Vagina (tissue), 2 donors: Measurements from ENCODE around the gene PIMREG. TPM values are rescaled to one million over a fixed set of nuclear protein-coding genes. Genes with fewer than 3 reads are reported as not detected.

Experiments
- DNase-seq, 2 donors: peaks; one replicate each; pipeline ENCODE4 v3.0.0-alpha.2; 2017; ENCODE audit errors: extremely low spot score in 2 of 2
- H3K27ac ChIP-seq: fragments of 200-600 bp; sonication (generic); one replicate; pipeline ENCODE4 v1.5.1; 2019
- H3K27me3 ChIP-seq: fragments of 200-600 bp; sonication (generic); one replicate; pipeline ENCODE4 v1.5.1; 2019
- H3K36me3 ChIP-seq, 2 donors: fragments of 200-600 bp; sonication (generic); one replicate each; pipeline ENCODE4 v1.5.1; 2017 to 2019
- H3K4me1 ChIP-seq: fragments of 200-600 bp; sonication (generic); one replicate; pipeline ENCODE4 v1.5.1; 2019
- H3K4me3 ChIP-seq, 2 donors: fragments of 200-600 bp; sonication (generic); 1 replicate in 1 of 2; 2 replicates in 1 of 2; pipeline ENCODE4 v1.5.1; 2016 to 2019
- H3K9me3 ChIP-seq: fragments of 200-600 bp; sonication (generic); one replicate; pipeline ENCODE4 v1.5.1; 2019
- CTCF ChIP-seq, 3 experiments: fragments of 450-650 bp in 2 of 3; fragments of 200-600 bp in 1 of 3; sonication (generic) in 1 of 3; IDR thresholded peaks; one replicate each; pipeline ENCODE4 v1.5.1; 2017 to 2019; ENCODE audit warnings: antibody characterized with exemption in 3 of 3, mild to moderate bottlenecking in 2 of 3, moderate library complexity in 2 of 3
- POLR2A ChIP-seq, 2 donors: fragments of 450-650 bp; IDR thresholded peaks; one replicate each; pipeline ENCODE4 v1.6.1; 2017; ENCODE audit warnings: antibody characterized with exemption in 2 of 2, mild to moderate bottlenecking in 2 of 2, moderate library complexity in 2 of 2
- POLR2AphosphoS5 ChIP-seq, 2 donors: sonication (generic); formaldehyde crosslinking; IDR thresholded peaks; one replicate each; pipeline ENCODE4 v1.9.0; 2017; ENCODE audit warnings: antibody characterized with exemption in 2 of 2, mild to moderate bottlenecking in 2 of 2, low read depth in 1 of 2; ENCODE audit not compliant: insufficient read depth in 1 of 2
- intact Hi-C: fragments of 100-400 bp; cut with DNase I; formaldehyde crosslinking; loops from one replicate; pipeline ENCODE4 v1.15.1; 2023
- total RNA-seq: library from RNA; depleted of rRNA; stranded (reverse); fragments of >200 nt; gene quantifications from one replicate; pipeline ENCODE4 v1.2.3, GENCODE V29; 2016

Gene PIMREG
- total RNA-seq, 1 donor from 2014 or later: 0.74 TPM

DNA sequence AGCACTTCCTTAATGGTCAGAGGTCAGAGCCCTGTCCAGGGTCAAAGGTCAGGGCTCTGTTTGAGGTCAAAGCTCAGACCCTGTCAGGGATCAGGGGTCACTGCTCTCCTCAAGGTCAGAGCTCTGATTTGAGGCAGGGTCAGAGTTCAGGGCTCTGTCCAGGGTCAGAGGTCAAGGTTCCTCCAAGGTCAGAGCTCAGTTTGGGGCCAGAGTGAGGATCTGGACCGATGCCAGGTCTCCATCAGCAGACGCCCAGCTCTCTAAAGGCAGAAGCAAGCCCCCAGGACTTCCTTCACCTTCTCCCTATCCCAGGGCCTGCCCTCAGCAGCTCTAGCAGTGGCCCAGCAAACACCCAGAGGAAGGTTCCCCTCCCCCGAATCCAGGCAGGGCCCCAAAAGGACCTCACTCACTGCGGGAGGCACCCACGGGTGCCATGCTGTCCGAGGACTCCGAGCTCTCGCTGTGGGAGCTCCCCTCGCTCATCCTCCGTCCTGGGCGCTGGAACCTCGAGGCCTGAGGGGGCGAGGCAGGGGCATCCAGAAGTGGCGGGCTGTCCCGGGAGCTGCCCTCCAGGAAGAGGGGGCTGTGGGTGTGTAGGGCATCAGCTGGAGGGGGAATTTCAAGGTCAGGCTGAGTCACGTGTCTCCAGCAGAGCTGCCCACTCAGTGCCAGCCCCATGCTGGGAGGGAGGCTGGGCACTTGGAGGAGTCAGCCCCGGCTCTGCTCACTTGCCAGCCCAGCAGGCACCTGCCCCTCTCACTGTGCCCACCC lies 26.7 kb downstream of the PIMREG start:
- Histone ChIP-seq H3K27ac (no peak overlapping the region), H3K36me3 (no peaks in the 10 kb centered on the region), H3K4me3 (no peak overlapping the region), H3K9me3 (no peaks in the 10 kb centered on the region), H3K27me3 (no peaks in the 10 kb centered on the region), H3K4me1 (peaks cover 23% of the 10 kb centered on the region)
- intact Hi-C loops: no loop called here
- DNase-seq: no peak
- no peak for TF ChIP-seq POLR2A (IDR thresholded peaks at IDR 0.05)
- no peak for TF ChIP-seq CTCF (IDR thresholded peaks at IDR 0.05)
- TF ChIP-seq POLR2AphosphoS5 (IDR thresholded peaks at IDR 0.05; ENCODE audit: insufficient read depth in 1 of 2, low read depth in 1 of 2): no peak

- intact Hi-C loops: no loop called here
- Histone ChIP-seq H3K36me3 (no peaks in the 10 kb centered on the region), H3K27ac (no peak overlapping the region)
Measured at GRCh38 chr17:6471531-6472465, 27.5 kb downstream of the PIMREG start.

DNA sequence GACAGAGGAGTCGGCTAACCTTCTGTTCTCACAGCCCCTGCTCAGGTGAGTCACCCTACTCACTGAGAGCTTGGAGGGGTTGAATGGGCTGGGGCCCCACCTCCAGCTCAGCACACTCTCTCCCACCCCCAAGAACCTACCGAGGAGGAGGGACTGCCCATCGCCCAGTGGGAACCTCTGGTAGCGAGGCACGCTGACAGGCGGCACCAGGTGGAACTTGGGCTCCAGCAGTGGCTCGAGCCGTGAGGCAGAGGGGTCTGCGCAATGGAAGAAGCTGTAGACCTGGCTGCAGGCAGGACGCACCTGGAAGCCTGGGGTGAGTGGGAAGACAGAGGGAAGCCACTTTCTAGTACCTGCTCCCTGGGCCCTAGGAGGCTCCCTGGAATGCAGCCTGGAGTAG lies 28.3 kb downstream of the PIMREG start:
- intact Hi-C loops: no loop called here
- Histone ChIP-seq H3K9me3 (no peaks in the 10 kb centered on the region), H3K36me3 (no peaks in the 10 kb centered on the region), H3K27ac (no peak overlapping the region), H3K4me3 (no peak overlapping the region), H3K27me3 (no peaks in the 10 kb centered on the region), H3K4me1 (peaks cover 23% of the 10 kb centered on the region)
- TF ChIP-seq POLR2AphosphoS5 (IDR thresholded peaks at IDR 0.05; ENCODE audit: insufficient read depth in 1 of 2, low read depth in 1 of 2) (no peak), POLR2A (IDR thresholded peaks at IDR 0.05) (no peak), CTCF (IDR thresholded peaks at IDR 0.05) (no peak)
- no peak for DNase-seq

More at GRCh38 chr17:6471531-6472465, 27.5 kb downstream of the PIMREG start:
- Histone ChIP-seq H3K9me3 (no peaks in the 10 kb centered on the region), H3K4me1 (peaks cover 23% of the 10 kb centered on the region), H3K4me3 (no peak overlapping the region), H3K27me3 (no peaks in the 10 kb centered on the region)
- no peak for DNase-seq
- TF ChIP-seq POLR2AphosphoS5 (IDR thresholded peaks at IDR 0.05; ENCODE audit: insufficient read depth in 1 of 2, low read depth in 1 of 2) (no peak), POLR2A (IDR thresholded peaks at IDR 0.05) (no peak), CTCF (IDR thresholded peaks at IDR 0.05) (no peak)

DNA sequence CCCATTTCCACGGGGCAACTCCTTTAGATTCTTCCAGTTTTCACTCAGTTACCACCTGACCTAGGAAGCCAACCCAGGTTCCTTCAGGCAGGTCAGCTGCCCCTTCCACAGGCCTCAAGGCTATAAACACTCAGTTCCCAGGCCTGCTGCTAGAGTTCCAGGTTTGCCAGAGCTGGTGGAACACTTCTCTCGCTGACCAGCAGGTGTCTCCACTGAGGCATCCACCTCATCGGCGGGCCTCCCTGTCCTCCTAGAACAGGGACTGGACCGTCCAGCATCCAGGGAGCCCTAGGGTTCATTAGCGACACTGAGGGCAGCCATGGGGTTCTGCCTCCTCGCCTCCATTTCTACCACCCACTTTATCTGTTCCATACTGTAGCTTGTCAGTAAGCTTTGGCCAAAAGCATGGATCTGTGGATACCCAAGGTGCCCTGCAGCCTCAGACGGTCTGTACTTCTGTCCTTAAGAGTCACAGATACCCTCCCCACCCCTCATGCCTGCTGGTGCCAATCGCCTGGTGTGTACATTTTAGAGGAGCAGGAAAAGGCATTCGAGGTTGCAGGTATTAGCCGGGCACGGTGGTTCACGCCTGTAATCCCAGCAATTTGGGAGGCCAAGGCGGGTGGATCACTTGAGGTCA lies 29.0 kb downstream of the PIMREG start:
- TF ChIP-seq CTCF (IDR thresholded peaks at IDR 0.05) (peak in 2 of 3 experiments; percentile 71 to 86), POLR2AphosphoS5 (IDR thresholded peaks at IDR 0.05; ENCODE audit: insufficient read depth in 1 of 2, low read depth in 1 of 2) (no peak)
- Histone ChIP-seq H3K27ac (no peak overlapping the region), H3K4me1 (peaks cover 23% of the 10 kb centered on the region), H3K36me3 (no peaks in the 10 kb centered on the region), H3K9me3 (no peaks in the 10 kb centered on the region), H3K4me3 (no peak overlapping the region), H3K27me3 (no peaks in the 10 kb centered on the region)
- no peak for DNase-seq
- intact Hi-C loops: no loop called here
